HepG2 (cell line): ENCODE measurements around the gene TUBB4B. TPM values are rescaled to one million over a fixed set of nuclear protein-coding genes. Genes with fewer than 3 reads are reported as not detected.

Experiments used
- DZIP1 ChIP-seq: sonication (generic); formaldehyde crosslinking; IDR thresholded peaks from 2 replicates; pipeline ENCODE4 v1.5.0; 2020; ENCODE audit warnings: mild to moderate bottlenecking, missing genetic modification reagents
- TBL1XR1 ChIP-seq: fragments of 150-350 bp; IDR thresholded peaks from 2 replicates; pipeline ENCODE4 v1.6.1; 2014; ENCODE audit warnings: borderline replicate concordance, low read length; ENCODE audit not compliant: partially characterized antibody
- THAP8 ChIP-seq: sonication (generic); formaldehyde crosslinking; IDR thresholded peaks from 2 replicates; pipeline ENCODE4 v1.5.1; 2020; ENCODE audit warnings: missing genetic modification reagents, mild to moderate bottlenecking, borderline replicate concordance
- ZNF142 ChIP-seq: sonication (generic); formaldehyde crosslinking; IDR thresholded peaks from 2 replicates; pipeline ENCODE4 v1.4.0; 2020; ENCODE audit warnings: missing genetic modification reagents
- ZNF230 ChIP-seq: sonication (generic); formaldehyde crosslinking; IDR thresholded peaks from 2 replicates; pipeline ENCODE4 v1.4.0; 2020; ENCODE audit warnings: mild to moderate bottlenecking, missing genetic modification reagents
- ZNF263 ChIP-seq: sonication (generic); formaldehyde crosslinking; IDR thresholded peaks from 2 replicates; pipeline ENCODE4 v1.4.0; 2020; ENCODE audit warnings: missing genetic modification reagents
- ZNF615 ChIP-seq: sonication (generic); formaldehyde crosslinking; IDR thresholded peaks from 2 replicates; pipeline ENCODE4 v1.5.0; 2020; ENCODE audit warnings: mild to moderate bottlenecking, missing genetic modification reagents, borderline replicate concordance
- ZNF678 ChIP-seq: sonication (generic); formaldehyde crosslinking; IDR thresholded peaks from 2 replicates; pipeline ENCODE4 v1.4.0; 2020; ENCODE audit warnings: mild to moderate bottlenecking, missing genetic modification reagents
- polyA plus RNA-seq, 8 experiments: library from polyadenylated mRNA; depleted of rRNA in 3 of 8; stranded (reverse) in 7 of 8; unstranded in 1 of 8; fragments of >200 nt; fragmentation: Illumina TruSeq in 4 of 8; extraction: Trizol in 4 of 8; gene quantifications; 2 replicates each; pipeline versions ENCODE4 v1.2.1 to v1.2.3, GENCODE V29; 2011 to 2016; ENCODE audit warnings: low read depth in 4 of 8, missing spikeins in 1 of 8, mixed read lengths in 1 of 8; ENCODE audit not compliant: insufficient read depth in 1 of 8
- total RNA-seq, 5 experiments: library from RNA; depleted of rRNA; stranded (reverse); fragments of >200 nt; fragmentation: Illumina TruSeq; extraction: Trizol; gene quantifications; 2 replicates each; pipeline ENCODE4 v1.2.3, GENCODE V29; 2016; ENCODE audit warnings: low read depth in 1 of 5

The TUBB4B gene
- total and polyA plus RNA-seq, 2 of the 13 experiments (the other 11 are each of a cell fraction or from before 2014, with no cell fraction given), result 182 to 412 TPM

GRCh38 chr9:137235424-137236237 is 5.5 kb upstream of the TUBB4B start (continued):
- TF ChIP-seq ZNF263 (CRISPR knock-in tag), result no peak; the same call in 1 of the 2 replicates
- TF ChIP-seq ZNF142, result no peak
- no peak for TF ChIP-seq TBL1XR1
- peak; percentile 19; the same call in 1 of the 2 replicates for TF ChIP-seq ZNF678
- no peak for TF ChIP-seq ZNF615 (CRISPR knock-in tag)
- no peak for TF ChIP-seq ZNF230 (CRISPR knock-in tag)
- 0 out of 2 replicates have a peak, but pooled peaks have one; percentile 44 for TF ChIP-seq THAP8 (CRISPR knock-in tag)
- no peak for TF ChIP-seq DZIP1 (CRISPR knock-in tag)
